ENCODE measurements around the gene EME2. TPM values are rescaled to one million over a fixed set of nuclear protein-coding genes. Genes with fewer than 3 reads are reported as not detected.

The EME2 gene
- total and polyA plus RNA-seq, 7 experiments from 2014 or later: 0.59 to 47.5 (median 32.5) TPM

DNA sequence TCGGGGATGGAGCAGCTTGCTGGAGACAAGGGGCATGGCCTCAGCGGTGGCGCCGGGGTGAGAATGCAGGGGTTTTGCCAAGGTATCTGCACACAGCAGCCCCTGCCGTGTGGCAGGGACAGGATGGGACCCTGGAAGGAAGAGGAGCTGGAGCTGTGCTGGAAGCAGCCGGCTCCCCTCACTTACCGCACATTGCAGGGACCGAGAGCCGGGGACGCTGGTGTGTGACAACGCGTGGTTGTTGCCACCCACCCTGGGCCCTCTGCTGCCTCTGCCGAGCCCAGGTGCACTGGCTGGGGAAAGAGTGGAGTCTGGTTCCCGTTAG is 13.2 kb downstream of the EME2 start:
- no peak for ATAC-seq
- H3K9me3 Mint-ChIP-seq: no peaks in the 10 kb centered on the region

DNA sequence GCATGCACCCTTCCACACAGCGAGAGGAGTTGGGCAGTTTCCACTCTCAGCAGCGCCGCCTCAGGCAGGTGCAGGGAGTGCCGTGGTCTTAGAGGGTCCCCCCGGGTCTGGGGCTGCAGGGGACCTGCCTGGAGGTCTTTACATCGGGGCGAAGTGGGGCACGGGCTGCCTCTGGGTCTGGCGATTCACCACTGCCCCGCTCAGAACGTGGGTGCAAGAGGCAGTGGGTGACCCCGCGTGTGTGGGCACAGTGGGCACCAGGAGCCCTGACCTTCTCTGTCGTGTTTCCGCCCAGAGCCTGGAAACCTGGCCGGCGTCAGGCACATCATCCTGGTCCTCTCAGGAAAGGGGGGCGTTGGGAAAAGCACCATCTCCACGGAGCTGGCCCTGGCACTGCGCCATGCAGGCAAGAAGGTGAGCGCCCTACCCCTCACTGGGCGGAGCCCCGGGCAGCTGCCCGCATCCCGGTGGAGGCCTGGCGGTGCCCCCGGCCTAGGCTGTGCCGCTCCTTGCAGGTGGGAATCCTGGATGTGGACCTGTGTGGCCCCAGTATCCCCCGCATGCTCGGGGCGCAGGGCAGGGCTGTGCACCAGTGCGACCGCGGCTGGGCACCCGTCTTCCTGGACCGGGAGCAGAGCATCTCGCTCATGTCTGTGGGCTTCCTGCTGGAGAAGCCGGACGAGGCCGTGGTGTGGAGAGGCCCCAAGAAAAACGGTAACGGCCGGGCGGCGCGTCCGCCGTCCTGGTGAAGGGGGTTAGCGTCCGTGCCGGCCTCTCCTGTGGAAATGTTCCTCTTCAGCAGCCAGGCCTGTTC is 13.8 kb downstream of the EME2 start:
- Histone ChIP-seq H3K4me1 (ENCODE audit: control insufficient read depth in 2 of 2, insufficient read depth in 2 of 2, low read length in 2 of 2) (peaks cover 7 to 20% of the 10 kb centered on the region in 2 donors), H3K4me3 (ENCODE audit: low read length) (no peak overlapping the region), H3K9me3 (ENCODE audit: control insufficient read depth in 2 of 3, low read length in 3 of 3) (no peaks in the 10 kb centered on the region), H3K36me3 (ENCODE audit: control insufficient read depth in 2 of 3, insufficient read depth in 3 of 3, low read length in 3 of 3) (peaks cover 0 to 65% (median 4%) of the 10 kb centered on the region in 3 experiments), H3K27ac (ENCODE audit: low read depth, low read length) (no peak overlapping the region), H3K27me3 (ENCODE audit: control insufficient read depth in 2 of 2, insufficient read depth in 2 of 2, low read length in 2 of 2) (no peaks in the 10 kb centered on the region)
- intact Hi-C loops (cut with micrococcal nuclease): loop anchor here (10.0 kb wide), 4 partner anchors 362 to 1202 kb away; partner anchors contain the start of genes TRAF7 (in 2 of the 2), UBE2I (in 1 of the 2) and UQCC4 (in 1 of the 2)
- Mint-ChIP-seq H3K36me3 (peaks cover 0 to 5% (median 4%) of the 10 kb centered on the region in 5 donors), H3K4me3 (peak overlapping the region in 1 of 10 donors; percentile 17), H3K9me3 (no peaks in the 10 kb centered on the region), H3K27ac (peak overlapping the region in 2 of 9 donors; percentile 30 to 31), H3K4me1 (peaks cover 5 to 39% (median 17%) of the 10 kb centered on the region in 7 donors), H3K27me3 (peaks cover 0 to 2% (median 0%) of the 10 kb centered on the region in 5 donors)
- ChIA-PET CTCF (no interaction called here), POLR2A (no interaction called here)
- peak in 1 of 9 donors; percentile 7 for DNase-seq
- ATAC-seq: no peak

More for the DNA sequence above, 13.2 kb downstream of the EME2 start:
- peaks cover 0 to 5% (median 4%) of the 10 kb centered on the region in 5 donors for H3K36me3 Mint-ChIP-seq
- H3K4me1 Mint-ChIP-seq: peaks cover 5 to 45% (median 21%) of the 10 kb centered on the region in 7 donors
- ChIA-PET POLR2A (no interaction called here), CTCF (no interaction called here)
- no peak for DNase-seq
- Histone ChIP-seq H3K36me3 (ENCODE audit: control insufficient read depth in 2 of 3, insufficient read depth in 3 of 3, low read length in 3 of 3) (peaks cover 0 to 59% (median 4%) of the 10 kb centered on the region in 3 experiments), H3K4me3 (ENCODE audit: low read length) (no peak overlapping the region), H3K27me3 (ENCODE audit: control insufficient read depth in 2 of 2, insufficient read depth in 2 of 2, low read length in 2 of 2) (no peaks in the 10 kb centered on the region), H3K9me3 (ENCODE audit: control insufficient read depth in 2 of 3, low read length in 3 of 3) (no peaks in the 10 kb centered on the region), H3K4me1 (ENCODE audit: control insufficient read depth in 2 of 2, insufficient read depth in 2 of 2, low read length in 2 of 2) (peaks cover 13 to 26% of the 10 kb centered on the region in 2 donors), H3K27ac (ENCODE audit: low read depth, low read length) (no peak overlapping the region)
- intact Hi-C loops (cut with micrococcal nuclease): loop anchor here (10.0 kb wide), 4 partner anchors 361 to 1201 kb away; partner anchors contain the start of genes TRAF7 (in 2 of the 2), UBE2I (in 1 of the 2) and UQCC4 (in 1 of the 2)
- H3K4me3 Mint-ChIP-seq: peak overlapping the region in 1 of 10 donors; percentile 65
- peaks cover 0 to 2% (median 0%) of the 10 kb centered on the region in 5 donors for H3K27me3 Mint-ChIP-seq
- H3K27ac Mint-ChIP-seq: peak overlapping the region in 1 of 9 donors; percentile 30

DNA sequence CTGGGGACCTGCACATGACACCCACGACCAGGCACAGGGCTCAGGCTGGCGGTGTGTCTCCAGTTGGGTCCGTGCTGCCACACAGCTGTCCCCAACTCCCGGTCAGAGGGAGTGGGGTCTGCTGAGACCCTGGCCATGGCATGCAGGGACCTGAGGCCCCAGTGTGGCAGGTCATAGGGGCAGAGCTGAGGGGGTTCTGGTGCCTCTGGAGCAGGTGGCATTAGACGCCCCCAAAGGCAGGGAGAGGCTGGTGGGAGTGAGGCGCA is 14.4 kb downstream of the EME2 start:
- Histone ChIP-seq H3K4me3 (ENCODE audit: low read length) (no peak overlapping the region), H3K27ac (ENCODE audit: low read depth, low read length) (no peak overlapping the region), H3K4me1 (ENCODE audit: control insufficient read depth in 2 of 2, insufficient read depth in 2 of 2, low read length in 2 of 2) (peaks cover 5 to 20% of the 10 kb centered on the region in 2 donors), H3K36me3 (ENCODE audit: control insufficient read depth in 2 of 3, insufficient read depth in 3 of 3, low read length in 3 of 3) (peaks cover 0 to 71% (median 4%) of the 10 kb centered on the region in 3 experiments), H3K27me3 (ENCODE audit: control insufficient read depth in 2 of 2, insufficient read depth in 2 of 2, low read length in 2 of 2) (no peaks in the 10 kb centered on the region), H3K9me3 (ENCODE audit: control insufficient read depth in 2 of 3, low read length in 3 of 3) (no peaks in the 10 kb centered on the region)
- ATAC-seq (no peak), DNase-seq (peak in 1 of 9 donors; percentile 5)
- peak overlapping the region in 1 of 9 donors; percentile 43 for H3K27ac Mint-ChIP-seq
- H3K4me3 Mint-ChIP-seq: peak overlapping the region in 1 of 10 donors; percentile 17
- POLR2A ChIA-PET: no interaction called here
- CTCF ChIA-PET: no interaction called here
- peaks cover 5 to 34% (median 12%) of the 10 kb centered on the region in 7 donors for H3K4me1 Mint-ChIP-seq
- peaks cover 0 to 5% (median 4%) of the 10 kb centered on the region in 5 donors for H3K36me3 Mint-ChIP-seq
- H3K27me3 Mint-ChIP-seq: peaks cover 0 to 2% (median 0%) of the 10 kb centered on the region in 5 donors
- intact Hi-C loops (cut with micrococcal nuclease): loop anchor here (10.0 kb wide), 4 partner anchors 362 to 1202 kb away; partner anchors contain the start of genes TRAF7 (in 2 of the 2), UBE2I (in 1 of the 2) and UQCC4 (in 1 of the 2)
- H3K9me3 Mint-ChIP-seq: no peaks in the 10 kb centered on the region

DNA sequence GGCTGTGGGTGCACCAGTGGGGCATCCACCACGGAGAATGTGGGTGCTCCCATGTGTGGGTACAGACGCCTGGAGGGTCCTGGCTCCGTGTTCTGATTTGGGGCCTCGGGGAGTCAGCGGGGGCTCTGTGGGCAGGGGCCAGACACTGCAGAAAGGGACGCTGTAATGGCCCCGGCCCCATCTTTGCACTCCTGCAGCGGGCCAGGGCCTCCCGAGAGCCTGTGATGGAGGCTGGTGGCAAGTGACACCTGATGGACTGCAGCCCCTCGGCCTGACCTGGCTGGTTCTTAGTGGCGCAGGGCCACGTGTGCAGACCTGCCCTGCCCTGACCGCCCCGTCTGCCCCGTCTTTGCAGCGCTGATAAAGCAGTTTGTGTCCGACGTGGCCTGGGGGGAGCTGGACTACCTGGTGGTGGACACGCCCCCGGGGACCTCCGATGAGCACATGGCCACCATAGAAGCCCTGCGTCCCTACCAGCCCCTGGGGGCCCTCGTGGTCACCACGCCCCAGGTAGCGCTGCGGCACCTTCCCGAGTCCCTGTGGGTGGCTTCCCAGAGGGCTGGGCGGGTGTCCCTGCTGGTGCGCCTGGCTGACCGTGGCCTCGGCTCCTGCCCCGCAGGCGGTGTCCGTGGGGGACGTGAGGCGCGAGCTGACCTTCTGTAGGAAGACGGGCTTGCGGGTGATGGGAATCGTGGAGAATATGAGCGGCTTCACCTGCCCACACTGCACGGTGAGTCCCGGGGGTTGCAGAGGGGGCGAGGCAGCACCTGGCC is 14.9 kb downstream of the EME2 start:
- H3K36me3 Mint-ChIP-seq: peaks cover 0 to 5% (median 4%) of the 10 kb centered on the region in 5 donors
- Histone ChIP-seq H3K9me3 (ENCODE audit: control insufficient read depth in 2 of 3, low read length in 3 of 3) (no peaks in the 10 kb centered on the region), H3K4me1 (ENCODE audit: control insufficient read depth in 2 of 2, insufficient read depth in 2 of 2, low read length in 2 of 2) (peaks cover 5 to 20% of the 10 kb centered on the region in 2 donors), H3K36me3 (ENCODE audit: control insufficient read depth in 2 of 3, insufficient read depth in 3 of 3, low read length in 3 of 3) (peaks cover 0 to 74% (median 4%) of the 10 kb centered on the region in 3 experiments), H3K27me3 (ENCODE audit: control insufficient read depth in 2 of 2, insufficient read depth in 2 of 2, low read length in 2 of 2) (no peaks in the 10 kb centered on the region), H3K4me3 (ENCODE audit: low read length) (no peak overlapping the region), H3K27ac (ENCODE audit: low read depth, low read length) (no peak overlapping the region)
- no peaks in the 10 kb centered on the region for H3K9me3 Mint-ChIP-seq
- peak in 1 of 9 donors; percentile 4 for DNase-seq
- ChIA-PET CTCF (no interaction called here), POLR2A (no interaction called here)
- H3K4me3 Mint-ChIP-seq: no peak overlapping the region
- intact Hi-C loops (cut with micrococcal nuclease): loop anchor here (10.0 kb wide), 4 partner anchors 363 to 1203 kb away; partner anchors contain the start of genes TRAF7 (in 2 of the 2), UBE2I (in 1 of the 2) and UQCC4 (in 1 of the 2)
- ATAC-seq: no peak
- peaks cover 0 to 2% (median 0%) of the 10 kb centered on the region in 5 donors for H3K27me3 Mint-ChIP-seq
- H3K4me1 Mint-ChIP-seq: peaks cover 5 to 33% (median 12%) of the 10 kb centered on the region in 7 donors
- peak overlapping the region in 1 of 9 donors; percentile 43 for H3K27ac Mint-ChIP-seq

DNA sequence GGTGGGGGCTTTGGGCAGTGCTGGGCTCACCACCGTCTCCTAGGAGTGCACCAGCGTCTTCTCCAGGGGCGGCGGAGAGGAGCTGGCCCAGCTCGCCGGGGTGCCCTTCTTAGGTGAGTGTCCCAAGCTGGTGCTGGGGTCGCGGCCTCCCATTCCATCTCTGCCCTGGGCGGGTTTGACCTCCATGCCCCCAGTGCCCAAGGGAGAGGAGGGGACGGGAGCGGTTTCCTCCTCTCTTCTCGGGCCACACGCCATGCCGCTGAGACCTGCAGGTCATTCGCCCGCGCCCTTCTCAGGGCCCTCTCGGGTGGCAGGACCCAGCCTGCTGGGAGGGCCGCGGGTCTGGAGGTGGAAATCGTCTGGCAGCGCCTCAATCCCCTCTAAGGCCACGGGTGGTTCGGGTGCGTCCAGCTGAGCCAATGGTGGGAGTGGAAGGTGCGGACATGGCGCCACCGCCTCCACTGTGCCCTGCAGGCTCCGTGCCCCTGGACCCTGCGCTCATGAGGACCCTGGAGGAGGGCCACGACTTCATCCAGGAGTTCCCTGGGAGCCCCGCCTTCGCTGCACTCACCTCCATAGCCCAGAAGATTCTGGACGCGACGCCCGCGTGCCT is 15.6 kb downstream of the EME2 start:
- H3K27me3 Mint-ChIP-seq: no peaks in the 10 kb centered on the region
- Histone ChIP-seq H3K9me3 (ENCODE audit: control insufficient read depth in 2 of 3, low read length in 3 of 3) (no peaks in the 10 kb centered on the region), H3K36me3 (ENCODE audit: control insufficient read depth in 2 of 3, insufficient read depth in 3 of 3, low read length in 3 of 3) (peaks cover 0 to 74% (median 4%) of the 10 kb centered on the region in 3 experiments), H3K27ac (ENCODE audit: low read depth, low read length) (no peak overlapping the region), H3K4me1 (ENCODE audit: control insufficient read depth in 2 of 2, insufficient read depth in 2 of 2, low read length in 2 of 2) (peaks cover 5 to 20% of the 10 kb centered on the region in 2 donors), H3K4me3 (ENCODE audit: low read length) (no peak overlapping the region), H3K27me3 (ENCODE audit: control insufficient read depth in 2 of 2, insufficient read depth in 2 of 2, low read length in 2 of 2) (no peaks in the 10 kb centered on the region)
- ATAC-seq: no peak
- POLR2A ChIA-PET: no interaction called here
- CTCF ChIA-PET: no interaction called here
- peaks cover 4 to 27% (median 11%) of the 10 kb centered on the region in 7 donors for H3K4me1 Mint-ChIP-seq
- peak in 1 of 9 donors; percentile 9 for DNase-seq
- H3K36me3 Mint-ChIP-seq: peaks cover 0 to 5% (median 4%) of the 10 kb centered on the region in 5 donors
- intact Hi-C loops (cut with micrococcal nuclease): loop anchor here (10.0 kb wide), 4 partner anchors 363 to 1203 kb away; partner anchors contain the start of genes TRAF7 (in 2 of the 2), UBE2I (in 1 of the 2) and UQCC4 (in 1 of the 2)
- H3K27ac Mint-ChIP-seq: no peak overlapping the region
- no peak overlapping the region for H3K4me3 Mint-ChIP-seq
- no peaks in the 10 kb centered on the region for H3K9me3 Mint-ChIP-seq

DNA sequence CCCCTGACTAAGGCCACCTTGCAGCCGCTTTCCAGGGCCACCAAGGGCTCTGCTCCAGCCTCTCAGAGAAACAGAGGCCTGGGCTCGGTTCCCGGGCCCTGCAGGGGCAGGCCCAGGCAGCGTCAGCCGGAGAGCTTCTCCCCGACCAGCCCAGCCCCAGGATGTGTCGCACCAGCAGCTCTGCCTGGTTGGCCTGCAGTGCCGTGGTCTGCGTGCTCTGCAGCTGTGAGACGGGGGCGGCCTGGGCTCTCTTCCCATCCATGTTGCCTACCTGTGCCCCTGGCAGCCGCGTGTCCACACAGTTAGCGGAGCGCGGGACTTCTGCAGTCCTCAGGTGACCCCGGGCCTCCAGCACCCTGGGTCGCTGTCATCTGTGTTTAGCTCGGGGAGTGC is 16.1 kb downstream of the EME2 start:
- no peaks in the 10 kb centered on the region for H3K9me3 ChIP-seq (ENCODE audit: control insufficient read depth in 2 of 3, low read length in 3 of 3)
- ChIA-PET POLR2A (no interaction called here), CTCF (no interaction called here)
- no peaks in the 10 kb centered on the region for H3K27me3 ChIP-seq (ENCODE audit: control insufficient read depth in 2 of 2, insufficient read depth in 2 of 2, low read length in 2 of 2)
- peaks cover 0 to 5% (median 1%) of the 10 kb centered on the region in 5 donors for H3K36me3 Mint-ChIP-seq
- peaks cover 5 to 20% of the 10 kb centered on the region in 2 donors for H3K4me1 ChIP-seq (ENCODE audit: control insufficient read depth in 2 of 2, insufficient read depth in 2 of 2, low read length in 2 of 2)
- H3K27ac ChIP-seq (ENCODE audit: low read depth, low read length): no peak overlapping the region
- peak overlapping the region in 2 of 9 donors; percentile 45 to 84 for H3K27ac Mint-ChIP-seq
- H3K4me3 ChIP-seq (ENCODE audit: low read length): no peak overlapping the region
- no peaks in the 10 kb centered on the region for H3K9me3 Mint-ChIP-seq
- ATAC-seq (no peak), DNase-seq (peak in 1 of 9 donors; percentile 4)
- peaks cover 0 to 74% (median 4%) of the 10 kb centered on the region in 3 experiments for H3K36me3 ChIP-seq (ENCODE audit: control insufficient read depth in 2 of 3, insufficient read depth in 3 of 3, low read length in 3 of 3)
- H3K4me1 Mint-ChIP-seq: peaks cover 0 to 22% (median 7%) of the 10 kb centered on the region in 7 donors
- peak overlapping the region in 1 of 10 donors; percentile 13 for H3K4me3 Mint-ChIP-seq
- intact Hi-C loops (cut with micrococcal nuclease): loop anchor here (10.0 kb wide), 4 partner anchors 364 to 1204 kb away; partner anchors contain the start of genes TRAF7 (in 2 of the 2), UBE2I (in 1 of the 2) and UQCC4 (in 1 of the 2)
- no peaks in the 10 kb centered on the region for H3K27me3 Mint-ChIP-seq

Measured in naive thymus-derived CD4-positive, alpha-beta T cell (primary cell).